ENCODE measurements around the gene MSI2.

MSI2 gene

GRCh38 chr17:57589151-57590034, 333.1 kb downstream of the MSI2 start:
- no peak for DNase-seq

GRCh38 chr17:57593739-57594462, 337.6 kb downstream of the MSI2 start:
- DNase-seq: no peak

- no peak for DNase-seq
Measured at GRCh38 chr17:57594767-57595166, 338.4 kb downstream of the MSI2 start.

- DNase-seq: no peak
Measured at GRCh38 chr17:57595426-57595825, 339.1 kb downstream of the MSI2 start.

GRCh38 chr17:57595947-57596695, 339.8 kb downstream of the MSI2 start:
- DNase-seq: no peak

- no peak for DNase-seq
Measured at GRCh38 chr17:57597101-57597500, 340.8 kb downstream of the MSI2 start.

- no peak for DNase-seq
Measured at GRCh38 chr17:57597531-57598453, 341.5 kb downstream of the MSI2 start.

GRCh38 chr17:57599271-57600045, 343.1 kb downstream of the MSI2 start:
- no peak for DNase-seq

GRCh38 chr17:57600074-57600473, 343.8 kb downstream of the MSI2 start:
- DNase-seq: no peak

GRCh38 chr17:57601143-57601735, 344.9 kb downstream of the MSI2 start:
- no peak for DNase-seq

GRCh38 chr17:57602896-57603295, 346.6 kb downstream of the MSI2 start:
- DNase-seq: no peak

GRCh38 chr17:57603546-57603945, 347.2 kb downstream of the MSI2 start:
- DNase-seq: no peak

GRCh38 chr17:57603978-57604377, 347.7 kb downstream of the MSI2 start:
- no peak for DNase-seq

GRCh38 chr17:57604771-57605674, 348.7 kb downstream of the MSI2 start:
- DNase-seq: no peak

GRCh38 chr17:57605675-57606105, 349.4 kb downstream of the MSI2 start:
- no peak for DNase-seq

GRCh38 chr17:57606111-57606875, 350.0 kb downstream of the MSI2 start:
- DNase-seq: no peak

- no peak for DNase-seq
Measured at GRCh38 chr17:57607553-57608120, 351.3 kb downstream of the MSI2 start.

GRCh38 chr17:57608369-57609124, 352.2 kb downstream of the MSI2 start:
- DNase-seq: no peak
